ENCODE results near the gene ATXN1L.

DNA sequence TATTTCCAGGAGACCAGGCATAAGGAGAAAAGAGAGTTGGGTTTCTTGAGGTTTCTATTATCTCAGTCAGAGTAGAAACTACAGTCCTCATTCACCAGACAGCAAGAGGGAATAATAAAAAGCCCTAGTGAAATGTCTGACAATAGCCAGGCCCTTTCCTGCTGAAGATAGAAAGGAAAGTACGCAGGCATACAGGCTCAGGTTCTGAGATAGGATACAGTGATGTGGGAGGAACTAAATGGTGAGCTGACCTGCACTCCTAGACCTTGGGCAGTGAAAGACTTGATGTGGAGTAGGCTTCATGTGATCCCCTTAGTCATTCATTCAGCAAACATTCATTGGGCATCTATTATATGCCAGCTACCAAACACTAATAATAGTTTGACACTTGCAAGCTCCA, 23.3 kb downstream of the ATXN1L start:
- TF ChIP-seq, protein P1, sequence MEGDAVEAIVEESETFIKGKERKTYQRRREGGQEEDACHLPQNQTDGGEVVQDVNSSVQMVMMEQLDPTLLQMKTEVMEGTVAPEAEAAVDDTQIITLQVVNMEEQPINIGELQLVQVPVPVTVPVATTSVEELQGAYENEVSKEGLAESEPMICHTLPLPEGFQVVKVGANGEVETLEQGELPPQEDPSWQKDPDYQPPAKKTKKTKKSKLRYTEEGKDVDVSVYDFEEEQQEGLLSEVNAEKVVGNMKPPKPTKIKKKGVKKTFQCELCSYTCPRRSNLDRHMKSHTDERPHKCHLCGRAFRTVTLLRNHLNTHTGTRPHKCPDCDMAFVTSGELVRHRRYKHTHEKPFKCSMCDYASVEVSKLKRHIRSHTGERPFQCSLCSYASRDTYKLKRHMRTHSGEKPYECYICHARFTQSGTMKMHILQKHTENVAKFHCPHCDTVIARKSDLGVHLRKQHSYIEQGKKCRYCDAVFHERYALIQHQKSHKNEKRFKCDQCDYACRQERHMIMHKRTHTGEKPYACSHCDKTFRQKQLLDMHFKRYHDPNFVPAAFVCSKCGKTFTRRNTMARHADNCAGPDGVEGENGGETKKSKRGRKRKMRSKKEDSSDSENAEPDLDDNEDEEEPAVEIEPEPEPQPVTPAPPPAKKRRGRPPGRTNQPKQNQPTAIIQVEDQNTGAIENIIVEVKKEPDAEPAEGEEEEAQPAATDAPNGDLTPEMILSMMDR (IDR thresholded peaks at IDR 0.05; ENCODE audit: low read depth, low read length, missing input control), result no peak
- no peak for TF ChIP-seq YY1 (IDR thresholded peaks at IDR 0.05)
- TF ChIP-seq, protein P2, sequence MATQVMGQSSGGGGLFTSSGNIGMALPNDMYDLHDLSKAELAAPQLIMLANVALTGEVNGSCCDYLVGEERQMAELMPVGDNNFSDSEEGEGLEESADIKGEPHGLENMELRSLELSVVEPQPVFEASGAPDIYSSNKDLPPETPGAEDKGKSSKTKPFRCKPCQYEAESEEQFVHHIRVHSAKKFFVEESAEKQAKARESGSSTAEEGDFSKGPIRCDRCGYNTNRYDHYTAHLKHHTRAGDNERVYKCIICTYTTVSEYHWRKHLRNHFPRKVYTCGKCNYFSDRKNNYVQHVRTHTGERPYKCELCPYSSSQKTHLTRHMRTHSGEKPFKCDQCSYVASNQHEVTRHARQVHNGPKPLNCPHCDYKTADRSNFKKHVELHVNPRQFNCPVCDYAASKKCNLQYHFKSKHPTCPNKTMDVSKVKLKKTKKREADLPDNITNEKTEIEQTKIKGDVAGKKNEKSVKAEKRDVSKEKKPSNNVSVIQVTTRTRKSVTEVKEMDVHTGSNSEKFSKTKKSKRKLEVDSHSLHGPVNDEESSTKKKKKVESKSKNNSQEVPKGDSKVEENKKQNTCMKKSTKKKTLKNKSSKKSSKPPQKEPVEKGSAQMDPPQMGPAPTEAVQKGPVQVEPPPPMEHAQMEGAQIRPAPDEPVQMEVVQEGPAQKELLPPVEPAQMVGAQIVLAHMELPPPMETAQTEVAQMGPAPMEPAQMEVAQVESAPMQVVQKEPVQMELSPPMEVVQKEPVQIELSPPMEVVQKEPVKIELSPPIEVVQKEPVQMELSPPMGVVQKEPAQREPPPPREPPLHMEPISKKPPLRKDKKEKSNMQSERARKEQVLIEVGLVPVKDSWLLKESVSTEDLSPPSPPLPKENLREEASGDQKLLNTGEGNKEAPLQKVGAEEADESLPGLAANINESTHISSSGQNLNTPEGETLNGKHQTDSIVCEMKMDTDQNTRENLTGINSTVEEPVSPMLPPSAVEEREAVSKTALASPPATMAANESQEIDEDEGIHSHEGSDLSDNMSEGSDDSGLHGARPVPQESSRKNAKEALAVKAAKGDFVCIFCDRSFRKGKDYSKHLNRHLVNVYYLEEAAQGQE (IDR thresholded peaks at IDR 0.05), result no peak
- TF ChIP-seq GABPA (IDR thresholded peaks at IDR 0.05 in 1 of 2, conservative IDR thresholded peaks at IDR 0.05 in 1 of 2), result no peak
- no peak for TF ChIP-seq RAD21 (IDR thresholded peaks at IDR 0.05)
- TF ChIP-seq, protein P3, sequence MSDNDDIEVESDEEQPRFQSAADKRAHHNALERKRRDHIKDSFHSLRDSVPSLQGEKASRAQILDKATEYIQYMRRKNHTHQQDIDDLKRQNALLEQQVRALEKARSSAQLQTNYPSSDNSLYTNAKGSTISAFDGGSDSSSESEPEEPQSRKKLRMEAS (IDR thresholded peaks at IDR 0.05), result no peak
- TF ChIP-seq EGR1 (IDR thresholded peaks at IDR 0.05; ENCODE audit: low read depth in 2 of 2), result no peak
- no peak for TF ChIP-seq NR2F2 (IDR thresholded peaks at IDR 0.05)
